ENCODE results near the gene MGMT. TPM values are rescaled to one million over a fixed set of nuclear protein-coding genes. Genes with fewer than 3 reads are reported as not detected.

MGMT gene
- total and polyA plus RNA-seq, 9 donors, result 4.5 to 53.3 (median 25.4) TPM

- WGBS, 3 donors, result 89 to 92% (median 91%) methylated on average over 41 to 44 of the region's 44 CpGs
- H3K4me3 ChIP-seq, result no peak overlapping the region
- no peaks in the 10 kb centered on the region for H3K27me3 ChIP-seq
- no peak overlapping the region for H3K27ac ChIP-seq
- TF ChIP-seq EP300 (IDR thresholded peaks at IDR 0.05) (no peak), POLR2A (IDR thresholded peaks at IDR 0.05) (no peak)
- TF ChIP-seq, protein P1, sequence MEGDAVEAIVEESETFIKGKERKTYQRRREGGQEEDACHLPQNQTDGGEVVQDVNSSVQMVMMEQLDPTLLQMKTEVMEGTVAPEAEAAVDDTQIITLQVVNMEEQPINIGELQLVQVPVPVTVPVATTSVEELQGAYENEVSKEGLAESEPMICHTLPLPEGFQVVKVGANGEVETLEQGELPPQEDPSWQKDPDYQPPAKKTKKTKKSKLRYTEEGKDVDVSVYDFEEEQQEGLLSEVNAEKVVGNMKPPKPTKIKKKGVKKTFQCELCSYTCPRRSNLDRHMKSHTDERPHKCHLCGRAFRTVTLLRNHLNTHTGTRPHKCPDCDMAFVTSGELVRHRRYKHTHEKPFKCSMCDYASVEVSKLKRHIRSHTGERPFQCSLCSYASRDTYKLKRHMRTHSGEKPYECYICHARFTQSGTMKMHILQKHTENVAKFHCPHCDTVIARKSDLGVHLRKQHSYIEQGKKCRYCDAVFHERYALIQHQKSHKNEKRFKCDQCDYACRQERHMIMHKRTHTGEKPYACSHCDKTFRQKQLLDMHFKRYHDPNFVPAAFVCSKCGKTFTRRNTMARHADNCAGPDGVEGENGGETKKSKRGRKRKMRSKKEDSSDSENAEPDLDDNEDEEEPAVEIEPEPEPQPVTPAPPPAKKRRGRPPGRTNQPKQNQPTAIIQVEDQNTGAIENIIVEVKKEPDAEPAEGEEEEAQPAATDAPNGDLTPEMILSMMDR (IDR thresholded peaks at IDR 0.05), result no peak
- no peaks in the 10 kb centered on the region for H3K9me3 ChIP-seq
- no peaks in the 10 kb centered on the region for H3K36me3 ChIP-seq
- H3K4me1 ChIP-seq (ENCODE audit: insufficient read depth), result no peaks in the 10 kb centered on the region
- intact Hi-C loops (cut with DNase I), result no loop called here
- DNase-seq, result no peak
Observed at GRCh38 chr10:129768437-129769355, 301.7 kb downstream of the MGMT start.

- H3K36me3 ChIP-seq, result no peaks in the 10 kb centered on the region
- H3K4me3 ChIP-seq, result no peak overlapping the region
- 95 to 96% (median 96%) methylated on average over 24 of the region's 24 CpGs for WGBS, 3 donors
- H3K4me1 ChIP-seq (ENCODE audit: insufficient read depth), result no peaks in the 10 kb centered on the region
- no peak for DNase-seq
- no peaks in the 10 kb centered on the region for H3K27me3 ChIP-seq
- TF ChIP-seq POLR2A (IDR thresholded peaks at IDR 0.05), result no peak
- TF ChIP-seq EP300 (IDR thresholded peaks at IDR 0.05), result no peak
- TF ChIP-seq, protein P1 (IDR thresholded peaks at IDR 0.05), result no peak
- H3K27ac ChIP-seq, result no peak overlapping the region
- no peaks in the 10 kb centered on the region for H3K9me3 ChIP-seq
- intact Hi-C loops (cut with DNase I), result no loop called here
Observed at GRCh38 chr10:129769381-129770116, 302.5 kb downstream of the MGMT start.

DNA sequence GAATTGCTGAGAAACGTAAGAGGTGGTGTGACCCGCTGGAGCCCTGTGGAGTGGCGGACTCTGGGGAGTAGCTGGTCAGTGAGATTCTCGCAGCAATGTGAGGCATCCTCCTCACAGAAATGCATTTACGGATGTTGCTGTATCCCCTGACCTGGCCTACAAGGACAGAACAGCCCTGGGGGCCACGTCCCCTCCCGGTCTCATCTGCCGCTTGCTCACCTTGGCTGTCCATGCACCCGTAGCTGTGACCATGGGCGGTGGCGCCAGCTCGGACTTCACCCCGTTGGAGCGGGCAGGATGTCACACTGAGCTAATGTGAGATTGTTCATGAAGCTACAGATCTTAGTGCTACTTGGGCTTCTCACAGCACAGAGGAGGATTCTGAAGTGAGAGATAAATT lies 303.2 kb downstream of the MGMT start:
- TF ChIP-seq, protein P1 (IDR thresholded peaks at IDR 0.05), result no peak
- no peak for TF ChIP-seq EP300 (IDR thresholded peaks at IDR 0.05)
- no peak for TF ChIP-seq POLR2A (IDR thresholded peaks at IDR 0.05)
- Histone ChIP-seq H3K27me3 (no peaks in the 10 kb centered on the region), H3K4me1 (ENCODE audit: insufficient read depth) (no peaks in the 10 kb centered on the region), H3K9me3 (no peaks in the 10 kb centered on the region), H3K36me3 (no peaks in the 10 kb centered on the region), H3K27ac (no peak overlapping the region), H3K4me3 (no peak overlapping the region)
- intact Hi-C loops (cut with DNase I), result no loop called here
- 89 to 93% (median 92%) methylated on average over 14 of the region's 14 CpGs for WGBS, 3 donors
- DNase-seq, result no peak

DNA sequence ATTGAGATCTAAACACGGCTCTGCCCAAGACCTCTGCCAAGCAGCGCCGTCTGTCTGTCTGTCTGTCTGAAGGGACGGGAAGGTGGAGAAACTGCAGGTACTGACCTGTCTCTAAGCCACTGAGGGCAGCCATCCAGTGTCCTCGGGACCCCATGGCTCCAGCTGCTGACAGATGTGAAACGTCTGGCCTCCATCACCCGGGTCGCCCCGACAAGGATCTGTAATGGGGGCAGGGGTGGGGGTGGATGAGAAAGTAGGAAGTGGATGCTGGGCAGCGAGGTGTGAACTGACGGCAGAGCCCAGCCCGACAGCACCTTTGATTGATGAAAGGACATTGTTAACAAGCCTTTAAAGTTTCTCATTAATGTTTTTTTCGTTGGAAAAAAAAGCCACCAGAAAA lies 304.0 kb downstream of the MGMT start:
- WGBS, 3 donors, result 62 to 70% (median 65%) methylated on average over 13 of the region's 13 CpGs
- Histone ChIP-seq H3K9me3 (no peaks in the 10 kb centered on the region), H3K36me3 (no peaks in the 10 kb centered on the region), H3K4me3 (no peak overlapping the region), H3K27me3 (no peaks in the 10 kb centered on the region), H3K27ac (no peak overlapping the region), H3K4me1 (ENCODE audit: insufficient read depth) (no peaks in the 10 kb centered on the region)
- DNase-seq, result no peak
- intact Hi-C loops (cut with DNase I), result no loop called here
- no peak for TF ChIP-seq POLR2A (IDR thresholded peaks at IDR 0.05)
- TF ChIP-seq EP300 (IDR thresholded peaks at IDR 0.05), result no peak
- TF ChIP-seq, protein P1 (IDR thresholded peaks at IDR 0.05), result no peak

Data from ovary (tissue), 9 donors.